Measurements from ENCODE around the gene C9. TPM values are rescaled to one million over a fixed set of nuclear protein-coding genes. Genes with fewer than 3 reads are reported as not detected.
"Not testable (repeated sequence)": the region's sequence is repeated elsewhere in the genome, so short reads cannot be mapped to it uniquely, and the experiment has no call there.

Gene C9
- total and polyA plus RNA-seq, 12 donors, result 0.17 TPM; not detected in 11

DNA sequence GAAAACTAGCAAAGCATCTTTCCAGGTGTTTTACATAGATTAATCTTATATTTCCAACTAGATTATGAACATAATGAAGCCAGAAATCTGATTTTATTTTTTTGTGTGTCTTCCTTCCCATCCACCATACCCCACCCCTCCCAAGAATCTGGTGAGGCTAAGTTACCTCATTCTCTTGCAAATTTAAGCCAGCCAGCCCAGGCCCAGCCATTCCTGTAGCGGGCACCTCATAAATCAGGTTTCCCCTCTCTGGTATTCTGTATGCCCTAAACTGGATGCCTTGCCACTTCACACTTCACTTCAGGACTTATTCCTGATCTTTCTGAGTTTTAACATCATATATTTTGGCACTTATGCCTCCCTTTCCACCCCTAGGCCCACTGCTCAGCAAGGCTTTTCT is 21.8 kb downstream of the C9 start:
- no peaks in the 10 kb centered on the region for H3K27me3 ChIP-seq
- no peak overlapping the region for H3K27ac ChIP-seq
- DNase-seq (no peak), ATAC-seq (no peak)
- 96 to 97% methylated on average over 1 of the region's 1 CpG for WGBS, 2 donors
- intact Hi-C loops (cut with DNase I), result no loop called here
- no peaks in the 10 kb centered on the region for H3K4me1 ChIP-seq
- TF ChIP-seq, protein P1, sequence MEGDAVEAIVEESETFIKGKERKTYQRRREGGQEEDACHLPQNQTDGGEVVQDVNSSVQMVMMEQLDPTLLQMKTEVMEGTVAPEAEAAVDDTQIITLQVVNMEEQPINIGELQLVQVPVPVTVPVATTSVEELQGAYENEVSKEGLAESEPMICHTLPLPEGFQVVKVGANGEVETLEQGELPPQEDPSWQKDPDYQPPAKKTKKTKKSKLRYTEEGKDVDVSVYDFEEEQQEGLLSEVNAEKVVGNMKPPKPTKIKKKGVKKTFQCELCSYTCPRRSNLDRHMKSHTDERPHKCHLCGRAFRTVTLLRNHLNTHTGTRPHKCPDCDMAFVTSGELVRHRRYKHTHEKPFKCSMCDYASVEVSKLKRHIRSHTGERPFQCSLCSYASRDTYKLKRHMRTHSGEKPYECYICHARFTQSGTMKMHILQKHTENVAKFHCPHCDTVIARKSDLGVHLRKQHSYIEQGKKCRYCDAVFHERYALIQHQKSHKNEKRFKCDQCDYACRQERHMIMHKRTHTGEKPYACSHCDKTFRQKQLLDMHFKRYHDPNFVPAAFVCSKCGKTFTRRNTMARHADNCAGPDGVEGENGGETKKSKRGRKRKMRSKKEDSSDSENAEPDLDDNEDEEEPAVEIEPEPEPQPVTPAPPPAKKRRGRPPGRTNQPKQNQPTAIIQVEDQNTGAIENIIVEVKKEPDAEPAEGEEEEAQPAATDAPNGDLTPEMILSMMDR (IDR thresholded peaks at IDR 0.05), result no peak
- no peaks in the 10 kb centered on the region for H3K36me3 ChIP-seq
- H3K4me3 ChIP-seq, result no peak overlapping the region
- H3K9me3 ChIP-seq, result no peaks in the 10 kb centered on the region

DNA sequence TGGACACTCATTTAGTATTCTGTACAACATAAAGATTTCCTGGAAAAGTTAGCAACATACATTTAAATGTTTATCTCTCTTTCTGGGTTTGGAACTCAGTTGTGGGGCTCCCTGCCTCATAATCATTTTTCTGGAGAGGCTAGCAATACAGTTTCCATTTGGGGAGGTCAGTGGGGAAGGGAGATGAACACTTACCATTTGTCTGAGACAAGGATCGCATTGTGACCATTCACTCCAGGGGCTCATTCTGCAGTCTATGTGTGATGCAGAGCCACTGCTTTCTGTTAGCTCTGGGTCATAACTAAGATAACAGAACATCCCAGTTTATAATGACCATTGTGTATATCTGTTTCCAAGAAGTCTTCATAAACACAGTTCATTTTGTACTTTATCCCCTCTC is 22.4 kb downstream of the C9 start:
- ATAC-seq, result no peak
- Histone ChIP-seq H3K9me3 (no peaks in the 10 kb centered on the region), H3K4me1 (no peaks in the 10 kb centered on the region), H3K27me3 (no peaks in the 10 kb centered on the region), H3K36me3 (no peaks in the 10 kb centered on the region), H3K4me3 (no peak overlapping the region), H3K27ac (no peak overlapping the region)
- DNase-seq, result no peak
- 74 to 79% methylated on average over 1 of the region's 1 CpG for WGBS, 2 donors
- intact Hi-C loops (cut with DNase I), result no loop called here
- TF ChIP-seq, protein P1 (IDR thresholded peaks at IDR 0.05), result no peak

DNA sequence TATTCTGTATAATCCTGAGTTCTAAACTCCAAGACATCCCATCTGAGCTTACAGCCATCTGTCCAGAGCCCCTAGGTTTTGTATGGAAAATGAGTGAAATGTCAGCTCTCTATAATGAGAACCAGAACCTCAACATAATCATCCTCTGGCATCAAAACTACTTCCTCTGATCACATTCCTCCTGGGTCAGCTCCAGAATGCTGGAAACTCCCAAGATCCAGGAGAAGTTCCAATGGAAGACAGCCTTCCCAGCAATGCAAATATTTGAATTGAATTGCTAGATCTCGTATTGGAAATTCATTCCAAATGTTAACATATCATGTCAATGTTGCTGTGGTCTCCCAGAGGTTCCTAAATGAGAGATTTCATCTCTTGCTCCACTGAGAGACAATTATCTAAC is 23.8 kb downstream of the C9 start:
- Histone ChIP-seq H3K9me3 (no peaks in the 10 kb centered on the region), H3K36me3 (no peaks in the 10 kb centered on the region), H3K27me3 (no peaks in the 10 kb centered on the region), H3K27ac (no peak overlapping the region), H3K4me1 (no peaks in the 10 kb centered on the region), H3K4me3 (no peak overlapping the region)
- intact Hi-C loops (cut with DNase I), result no loop called here
- 55 to 62% methylated on average over 1 of the region's 1 CpG for WGBS, 2 donors
- ATAC-seq (no peak), DNase-seq (no peak)
- TF ChIP-seq, protein P1 (IDR thresholded peaks at IDR 0.05), result no peak

DNA sequence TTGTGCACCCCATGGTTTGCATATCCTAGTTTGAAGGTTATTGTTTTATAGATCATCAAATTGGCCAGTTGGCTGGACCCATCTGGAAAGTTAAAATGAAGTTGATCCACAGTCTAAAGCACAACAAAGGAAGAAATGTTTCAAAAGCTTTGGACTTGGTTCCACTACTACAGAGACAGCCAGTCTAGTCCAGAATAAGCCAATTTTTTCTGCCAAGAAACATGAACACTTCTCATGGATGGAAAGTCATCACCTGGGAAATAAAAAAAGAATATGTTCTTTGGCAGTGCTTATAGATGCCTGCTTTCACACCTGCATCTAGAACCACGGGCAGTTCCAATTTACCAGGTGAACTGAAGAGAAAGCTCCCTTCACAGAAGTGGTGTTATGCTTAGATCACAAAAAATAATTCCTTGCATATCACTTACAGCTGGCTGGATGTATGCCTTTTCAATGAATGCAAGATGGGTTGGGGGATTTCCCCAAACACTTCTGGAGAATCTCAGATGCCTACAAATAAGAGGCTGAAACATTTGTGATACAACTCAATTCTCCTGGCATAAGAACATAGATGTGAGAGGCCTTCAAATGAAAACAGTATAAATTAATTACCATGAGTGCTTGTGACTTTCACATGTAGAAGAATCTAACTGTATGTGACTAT is 26.9 kb downstream of the C9 start:
- no peak overlapping the region for H3K27ac ChIP-seq
- intact Hi-C loops (cut with DNase I), result loop anchor here in 1 of 10 donors (10.0 kb wide), 1 partner anchor 1183 kb away; no protein-coding TSS in a partner anchor
- no peaks in the 10 kb centered on the region for H3K36me3 ChIP-seq
- H3K4me3 ChIP-seq, result no peak overlapping the region
- H3K4me1 ChIP-seq, result no peaks in the 10 kb centered on the region
- ATAC-seq, result no peak
- TF ChIP-seq, protein P1 (IDR thresholded peaks at IDR 0.05), result no peak
- no peaks in the 10 kb centered on the region for H3K27me3 ChIP-seq
- no peaks in the 10 kb centered on the region for H3K9me3 ChIP-seq
- DNase-seq, result no peak
- 72 to 73% methylated on average over 1 of the region's 1 CpG for WGBS, 2 donors

DNA sequence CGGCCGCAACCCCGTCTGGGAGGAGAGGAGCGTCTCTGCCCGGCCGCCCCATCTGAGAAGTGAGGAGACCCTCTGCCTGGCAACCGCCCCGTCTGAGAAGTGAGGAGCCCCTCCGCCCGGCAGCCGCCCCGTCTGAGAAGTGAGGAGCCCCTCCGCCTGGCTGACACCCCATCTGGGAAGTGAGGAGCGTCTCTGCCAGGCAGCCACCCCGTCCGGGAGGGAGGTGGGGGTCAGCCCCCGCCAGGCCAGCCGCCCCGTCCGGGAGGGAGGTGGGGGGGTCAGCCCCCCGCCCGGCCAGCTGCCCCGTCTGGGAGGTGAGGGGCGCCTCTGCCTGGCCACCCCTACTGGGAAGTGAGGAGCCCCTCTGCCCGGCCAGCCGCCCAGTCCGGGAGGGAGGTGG is 30.0 kb downstream of the C9 start:
- intact Hi-C loops (cut with DNase I), result loop anchor here in 1 of 10 donors (10.0 kb wide), 1 partner anchor 1179 kb away; no protein-coding TSS in a partner anchor
- not testable (repeated sequence) for DNase-seq, H3K36me3 ChIP-seq, ATAC-seq, H3K27ac ChIP-seq, H3K27me3 ChIP-seq, H3K4me1 ChIP-seq, H3K4me3 ChIP-seq, H3K9me3 ChIP-seq
- WGBS, 2 donors, result 90 to 94% methylated on average over 20 to 27 of the region's 27 CpGs
